ENCODE results near the gene NINJ2. TPM values are rescaled to one million over a fixed set of nuclear protein-coding genes. Genes with fewer than 3 reads are reported as not detected.

NINJ2 gene
- total RNA-seq, 1 donor from 2014 or later: 0.76 TPM

DNA sequence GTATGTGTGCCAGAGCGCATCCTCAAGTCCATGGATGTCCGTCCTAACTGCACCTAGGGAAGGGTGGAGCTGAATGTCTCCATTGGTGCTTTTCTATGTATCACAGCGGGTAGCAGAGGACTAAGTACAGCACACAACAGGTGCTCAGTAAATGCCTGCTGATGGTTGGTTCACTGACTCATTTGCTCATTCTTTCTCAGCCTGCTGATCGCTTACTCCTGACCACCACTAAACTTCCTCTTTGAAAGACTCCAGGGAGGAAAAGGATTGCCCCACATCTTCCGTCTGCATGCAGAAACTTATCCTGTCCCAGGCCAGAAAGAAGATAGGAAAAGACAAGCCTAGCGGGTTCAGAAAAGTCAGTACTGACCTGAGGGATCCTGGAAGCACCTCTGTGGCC, 137.2 kb downstream of the NINJ2 start:
- Mint-ChIP-seq H3K4me3 (ENCODE audit: unreplicated experiment) (no peak overlapping the region), H3K36me3 (ENCODE audit: unreplicated experiment) (peaks cover 20% of the 10 kb centered on the region), H3K4me1 (ENCODE audit: low read depth, unreplicated experiment) (no peaks in the 10 kb centered on the region), H3K27me3 (ENCODE audit: unreplicated experiment) (no peaks in the 10 kb centered on the region), H3K9me3 (ENCODE audit: unreplicated experiment) (peaks cover 16% of the 10 kb centered on the region), H3K27ac (ENCODE audit: unreplicated experiment) (no peak overlapping the region)
- DNase-seq: no peak
- TF ChIP-seq, protein P1, sequence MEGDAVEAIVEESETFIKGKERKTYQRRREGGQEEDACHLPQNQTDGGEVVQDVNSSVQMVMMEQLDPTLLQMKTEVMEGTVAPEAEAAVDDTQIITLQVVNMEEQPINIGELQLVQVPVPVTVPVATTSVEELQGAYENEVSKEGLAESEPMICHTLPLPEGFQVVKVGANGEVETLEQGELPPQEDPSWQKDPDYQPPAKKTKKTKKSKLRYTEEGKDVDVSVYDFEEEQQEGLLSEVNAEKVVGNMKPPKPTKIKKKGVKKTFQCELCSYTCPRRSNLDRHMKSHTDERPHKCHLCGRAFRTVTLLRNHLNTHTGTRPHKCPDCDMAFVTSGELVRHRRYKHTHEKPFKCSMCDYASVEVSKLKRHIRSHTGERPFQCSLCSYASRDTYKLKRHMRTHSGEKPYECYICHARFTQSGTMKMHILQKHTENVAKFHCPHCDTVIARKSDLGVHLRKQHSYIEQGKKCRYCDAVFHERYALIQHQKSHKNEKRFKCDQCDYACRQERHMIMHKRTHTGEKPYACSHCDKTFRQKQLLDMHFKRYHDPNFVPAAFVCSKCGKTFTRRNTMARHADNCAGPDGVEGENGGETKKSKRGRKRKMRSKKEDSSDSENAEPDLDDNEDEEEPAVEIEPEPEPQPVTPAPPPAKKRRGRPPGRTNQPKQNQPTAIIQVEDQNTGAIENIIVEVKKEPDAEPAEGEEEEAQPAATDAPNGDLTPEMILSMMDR (IDR thresholded peaks at IDR 0.05; ENCODE audit: partially characterized antibody, unreplicated experiment): no peak

DNA sequence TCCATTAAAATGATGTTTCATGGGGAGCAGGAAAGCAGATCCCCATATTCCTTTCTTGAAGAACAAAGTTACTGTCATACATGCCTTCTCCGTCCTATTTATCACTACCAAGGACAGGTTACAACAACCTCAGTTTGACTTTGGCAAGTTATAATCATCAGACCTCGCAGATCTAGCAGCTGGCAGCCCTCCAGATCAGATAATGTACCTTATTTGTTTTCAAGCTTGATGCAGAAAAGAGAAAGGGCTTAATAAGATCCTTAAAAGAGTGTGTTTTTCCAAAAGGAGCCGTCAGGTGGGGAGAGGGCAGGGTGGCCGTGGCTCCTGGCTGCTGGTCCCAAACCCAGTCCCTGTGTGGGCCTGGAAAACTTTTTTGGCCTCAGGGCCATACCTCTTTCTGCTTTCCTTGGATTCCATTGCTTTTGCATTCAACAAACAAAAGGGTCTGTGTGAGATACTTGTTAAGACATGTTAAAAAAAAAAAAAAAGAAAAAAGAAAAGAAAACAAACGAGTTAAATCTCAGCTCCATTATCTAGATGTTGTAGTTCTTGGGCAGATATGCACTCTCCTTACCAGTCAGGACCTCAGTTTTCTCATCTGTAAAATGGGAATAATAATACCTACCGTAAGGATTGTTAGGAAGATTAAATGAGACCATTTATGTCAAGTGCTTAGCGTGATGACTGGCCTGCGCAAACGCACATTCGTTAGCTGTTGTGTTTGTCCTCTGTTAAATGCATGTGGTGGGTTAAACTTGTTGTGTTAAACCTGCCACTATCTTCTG, 138.9 kb downstream of the NINJ2 start:
- no peak for DNase-seq
- H3K4me1 Mint-ChIP-seq (ENCODE audit: low read depth, unreplicated experiment): no peaks in the 10 kb centered on the region
- no peak overlapping the region for H3K27ac Mint-ChIP-seq (ENCODE audit: unreplicated experiment)
- H3K36me3 Mint-ChIP-seq (ENCODE audit: unreplicated experiment): peaks cover 9% of the 10 kb centered on the region
- TF ChIP-seq, protein P1 (IDR thresholded peaks at IDR 0.05; ENCODE audit: partially characterized antibody, unreplicated experiment): no peak
- H3K4me3 Mint-ChIP-seq (ENCODE audit: unreplicated experiment): no peak overlapping the region
- no peaks in the 10 kb centered on the region for H3K27me3 Mint-ChIP-seq (ENCODE audit: unreplicated experiment)
- H3K9me3 Mint-ChIP-seq (ENCODE audit: unreplicated experiment): peaks cover 13% of the 10 kb centered on the region

GRCh38 chr12:522692-523378, 140.4 kb downstream of the NINJ2 start:
- TF ChIP-seq, protein P1 (IDR thresholded peaks at IDR 0.05; ENCODE audit: partially characterized antibody, unreplicated experiment): no peak
- Mint-ChIP-seq H3K27ac (ENCODE audit: unreplicated experiment) (no peak overlapping the region), H3K36me3 (ENCODE audit: unreplicated experiment) (no peaks in the 10 kb centered on the region), H3K27me3 (ENCODE audit: unreplicated experiment) (no peaks in the 10 kb centered on the region), H3K4me3 (ENCODE audit: unreplicated experiment) (no peak overlapping the region), H3K9me3 (ENCODE audit: unreplicated experiment) (peaks cover 7% of the 10 kb centered on the region), H3K4me1 (ENCODE audit: low read depth, unreplicated experiment) (no peaks in the 10 kb centered on the region)
- DNase-seq: no peak

DNA sequence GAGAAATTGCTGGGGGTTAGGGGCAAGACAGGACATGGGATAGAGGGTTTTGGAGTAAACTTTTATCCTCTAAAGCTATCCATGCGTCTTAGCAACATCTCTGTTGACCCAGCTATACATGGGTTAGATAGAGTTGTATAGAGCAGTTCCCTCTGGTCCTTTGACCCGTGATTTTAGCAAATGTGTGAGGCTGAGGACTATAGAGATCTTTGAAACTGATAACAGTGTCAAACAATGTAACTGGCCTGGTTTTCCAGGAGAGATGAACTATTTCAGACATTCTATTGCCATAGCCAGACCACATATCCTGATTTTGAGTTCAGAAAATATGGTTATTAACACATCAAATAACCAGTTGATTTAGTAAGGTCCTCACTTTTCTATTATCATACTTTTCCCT, 143.1 kb downstream of the NINJ2 start:
- Mint-ChIP-seq H3K27ac (ENCODE audit: unreplicated experiment) (no peak overlapping the region), H3K4me3 (ENCODE audit: unreplicated experiment) (no peak overlapping the region)
- TF ChIP-seq, protein P1 (IDR thresholded peaks at IDR 0.05; ENCODE audit: partially characterized antibody, unreplicated experiment): no peak

GRCh38 chr12:517538-517937, 145.7 kb downstream of the NINJ2 start:
- Mint-ChIP-seq H3K27ac (ENCODE audit: unreplicated experiment) (no peak overlapping the region), H3K27me3 (ENCODE audit: unreplicated experiment) (peaks cover 5% of the 10 kb centered on the region), H3K4me3 (ENCODE audit: unreplicated experiment) (no peak overlapping the region), H3K9me3 (ENCODE audit: unreplicated experiment) (peaks cover 6% of the 10 kb centered on the region), H3K4me1 (ENCODE audit: low read depth, unreplicated experiment) (no peaks in the 10 kb centered on the region), H3K36me3 (ENCODE audit: unreplicated experiment) (no peaks in the 10 kb centered on the region)
- no peak for DNase-seq
- TF ChIP-seq, protein P1 (IDR thresholded peaks at IDR 0.05; ENCODE audit: partially characterized antibody, unreplicated experiment): no peak

More for the DNA sequence above, 143.1 kb downstream of the NINJ2 start:
- no peaks in the 10 kb centered on the region for H3K27me3 Mint-ChIP-seq (ENCODE audit: unreplicated experiment)
- DNase-seq: no peak
- H3K36me3 Mint-ChIP-seq (ENCODE audit: unreplicated experiment): no peaks in the 10 kb centered on the region
- no peaks in the 10 kb centered on the region for H3K4me1 Mint-ChIP-seq (ENCODE audit: low read depth, unreplicated experiment)
- peaks cover 2% of the 10 kb centered on the region for H3K9me3 Mint-ChIP-seq (ENCODE audit: unreplicated experiment)
